Activated B cell treated with CpG ODN at 0.5 μM for 24 hours (primary cell): ENCODE measurements around the gene CTIF. TPM values are rescaled to one million over a fixed set of nuclear protein-coding genes. Genes with fewer than 3 reads are reported as not detected.

Experiments used
- ATAC-seq: fragments of 200-7000 bp; cut with Tn5 transposase; one replicate; pipeline ENCODE4 v1.10.0; 2021; ENCODE audit warnings: low read depth, mild to moderate bottlenecking, moderate library complexity
- CTCF ChIA-PET: fragments of 350-600 bp; sonication (Branson Sonifier 250); formaldehyde crosslinking; loops from one replicate; lab custom pipeline; 2021; ENCODE audit warnings: antibody characterized with exemption; lab: Charles Lee
- POLR2A ChIA-PET: fragments of 350-600 bp; sonication (Branson Sonifier 250); formaldehyde crosslinking; loops from one replicate; lab custom pipeline; 2021; ENCODE audit warnings: antibody characterized with exemption; lab: Charles Lee
- DNase-seq: peaks from one replicate; pipeline ENCODE4 v3.0.0; 2022
- H3K27ac Mint-ChIP-seq: one replicate; pipeline ENCODE4 v1.8.0; 2020; ENCODE audit warnings: mixed read lengths
- H3K27me3 Mint-ChIP-seq: one replicate; pipeline ENCODE4 v1.8.0; 2021; ENCODE audit warnings: mixed read lengths
- H3K36me3 Mint-ChIP-seq: one replicate; pipeline ENCODE4 v1.8.0; 2021; ENCODE audit warnings: low read depth, mixed read lengths
- H3K4me1 Mint-ChIP-seq: one replicate; pipeline ENCODE4 v1.8.0; 2021; ENCODE audit warnings: mixed read lengths
- H3K4me3 Mint-ChIP-seq: one replicate; pipeline ENCODE4 v1.8.0; 2020; ENCODE audit warnings: mild to moderate bottlenecking, mixed read lengths
- H3K9me3 Mint-ChIP-seq: one replicate; pipeline ENCODE4 v1.8.0; 2020; ENCODE audit warnings: mixed read lengths
- intact Hi-C: fragments of 100-400 bp; cut with micrococcal nuclease; formaldehyde crosslinking; loops from one replicate; pipeline ENCODE4 v1.15.1; 2024
- total RNA-seq: library from RNA; stranded (reverse); gene quantifications from 2 replicates; pipeline ENCODE4 v1.2.3, GENCODE V29; 2022
- TF ChIP-seq, protein P1 (sequence below): fragments of 200-600 bp; IDR thresholded peaks from one replicate; pipeline ENCODE4 v1.8.0; 2022; ENCODE audit warnings: antibody characterized with exemption, mild to moderate bottlenecking

Gene CTIF
- total RNA-seq, 1 donor from 2014 or later: 9.3 TPM

DNA sequence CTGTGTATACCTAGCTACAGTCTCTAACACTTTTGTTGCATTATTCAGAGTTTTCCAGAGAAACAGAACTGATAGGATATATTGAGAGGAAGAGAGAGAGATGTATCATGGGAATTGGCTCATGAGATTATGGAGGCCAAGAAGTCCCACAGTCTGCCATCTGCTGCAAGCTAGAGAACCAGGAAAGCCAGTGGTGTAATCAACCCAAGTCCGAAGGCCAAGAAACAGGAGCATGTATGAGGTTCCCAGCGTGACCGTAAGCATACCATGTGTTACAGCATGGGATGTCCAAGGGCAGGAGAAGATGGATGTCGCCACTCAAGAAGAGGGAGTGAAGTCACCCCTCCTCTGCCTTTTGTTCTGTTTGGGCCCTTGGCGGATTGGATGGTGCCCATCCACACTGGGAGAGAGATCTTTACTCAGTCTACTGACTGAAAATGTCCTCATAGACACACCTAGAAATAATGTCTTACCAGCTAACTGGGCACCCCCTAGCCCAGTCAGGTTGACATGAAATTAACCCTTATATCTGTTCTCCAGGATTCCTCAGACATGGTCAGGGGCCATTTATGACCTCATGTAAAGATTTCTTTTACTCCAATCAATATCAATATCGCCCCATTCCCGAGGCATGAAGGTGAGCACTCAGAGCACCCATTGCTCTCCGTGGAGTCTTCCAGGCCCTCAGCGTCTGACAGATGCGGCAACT, 179.6 kb downstream of the CTIF start:
- peaks cover 4% of the 10 kb centered on the region for H3K9me3 Mint-ChIP-seq
- H3K27ac Mint-ChIP-seq: no peak overlapping the region
- DNase-seq (no peak), ATAC-seq (no peak)
- ChIA-PET POLR2A (no interaction called here), CTCF (no interaction called here)
- H3K27me3 Mint-ChIP-seq: no peaks in the 10 kb centered on the region
- H3K36me3 Mint-ChIP-seq: peaks cover 4% of the 10 kb centered on the region
- H3K4me3 Mint-ChIP-seq: no peak overlapping the region
- H3K4me1 Mint-ChIP-seq: peaks cover 10% of the 10 kb centered on the region
- TF ChIP-seq, protein P1, sequence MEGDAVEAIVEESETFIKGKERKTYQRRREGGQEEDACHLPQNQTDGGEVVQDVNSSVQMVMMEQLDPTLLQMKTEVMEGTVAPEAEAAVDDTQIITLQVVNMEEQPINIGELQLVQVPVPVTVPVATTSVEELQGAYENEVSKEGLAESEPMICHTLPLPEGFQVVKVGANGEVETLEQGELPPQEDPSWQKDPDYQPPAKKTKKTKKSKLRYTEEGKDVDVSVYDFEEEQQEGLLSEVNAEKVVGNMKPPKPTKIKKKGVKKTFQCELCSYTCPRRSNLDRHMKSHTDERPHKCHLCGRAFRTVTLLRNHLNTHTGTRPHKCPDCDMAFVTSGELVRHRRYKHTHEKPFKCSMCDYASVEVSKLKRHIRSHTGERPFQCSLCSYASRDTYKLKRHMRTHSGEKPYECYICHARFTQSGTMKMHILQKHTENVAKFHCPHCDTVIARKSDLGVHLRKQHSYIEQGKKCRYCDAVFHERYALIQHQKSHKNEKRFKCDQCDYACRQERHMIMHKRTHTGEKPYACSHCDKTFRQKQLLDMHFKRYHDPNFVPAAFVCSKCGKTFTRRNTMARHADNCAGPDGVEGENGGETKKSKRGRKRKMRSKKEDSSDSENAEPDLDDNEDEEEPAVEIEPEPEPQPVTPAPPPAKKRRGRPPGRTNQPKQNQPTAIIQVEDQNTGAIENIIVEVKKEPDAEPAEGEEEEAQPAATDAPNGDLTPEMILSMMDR: no peak
- intact Hi-C loops: no loop called here

DNA sequence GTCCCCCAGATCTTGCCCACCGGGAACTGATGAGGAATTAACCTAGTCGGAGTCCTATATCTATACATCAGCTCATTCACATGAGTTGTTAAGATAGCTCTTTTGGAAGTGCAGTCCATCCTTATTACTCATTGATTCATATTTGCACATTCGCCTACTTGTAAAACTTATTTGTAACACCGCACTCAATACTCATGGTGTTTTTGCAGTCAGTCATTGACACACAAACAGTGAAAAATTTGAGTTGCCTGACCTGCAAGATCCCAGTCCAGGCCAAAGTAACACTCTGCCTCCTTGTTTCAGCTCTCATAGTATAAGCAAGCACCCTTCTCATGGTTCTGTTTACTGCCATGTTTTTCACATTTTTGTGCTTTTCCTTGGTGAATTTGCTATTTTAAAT, 180.6 kb downstream of the CTIF start:
- DNase-seq (no peak), ATAC-seq (no peak)
- peaks cover 4% of the 10 kb centered on the region for H3K9me3 Mint-ChIP-seq
- ChIA-PET CTCF (no interaction called here), POLR2A (no interaction called here)
- H3K4me1 Mint-ChIP-seq: peaks cover 10% of the 10 kb centered on the region
- H3K4me3 Mint-ChIP-seq: no peak overlapping the region
- no peaks in the 10 kb centered on the region for H3K27me3 Mint-ChIP-seq
- H3K27ac Mint-ChIP-seq: no peak overlapping the region
- peaks cover 4% of the 10 kb centered on the region for H3K36me3 Mint-ChIP-seq
- intact Hi-C loops: no loop called here
- TF ChIP-seq, protein P1: no peak

DNA sequence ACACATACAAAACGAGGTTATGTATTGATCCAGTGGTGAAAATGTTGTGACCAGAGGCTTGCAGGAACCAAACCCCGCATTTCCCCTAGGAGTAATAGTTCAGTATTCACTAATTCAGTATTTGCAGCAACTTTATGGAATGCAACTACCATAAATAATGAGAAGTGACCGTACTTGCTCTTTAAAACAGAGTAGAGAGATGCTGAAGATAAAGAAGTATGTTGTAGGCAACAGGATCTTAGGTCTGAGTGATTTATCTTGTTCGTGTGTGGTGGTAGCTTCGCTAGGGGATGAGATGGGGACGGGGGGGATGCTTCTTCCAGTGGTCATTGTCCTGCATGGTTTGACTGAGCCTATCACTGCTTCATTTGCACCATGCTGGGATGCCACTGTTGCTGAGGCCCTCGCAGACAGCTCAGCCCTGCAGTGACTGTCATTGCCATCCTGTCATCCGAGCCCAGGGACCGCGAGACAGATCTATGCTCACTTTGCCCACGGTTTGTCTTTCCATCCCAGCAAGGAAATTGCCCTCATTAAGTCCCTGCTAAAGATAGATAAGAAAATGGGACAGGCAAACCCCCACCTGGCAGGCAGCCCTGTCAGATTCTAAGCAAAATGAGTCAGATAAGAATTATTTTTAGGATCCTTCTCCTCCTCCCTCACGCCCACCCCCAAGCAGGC, 181.3 kb downstream of the CTIF start:
- H3K27ac Mint-ChIP-seq: no peak overlapping the region
- peaks cover 10% of the 10 kb centered on the region for H3K4me1 Mint-ChIP-seq
- ChIA-PET POLR2A (no interaction called here), CTCF (no interaction called here)
- H3K27me3 Mint-ChIP-seq: no peaks in the 10 kb centered on the region
- H3K9me3 Mint-ChIP-seq: peaks cover 4% of the 10 kb centered on the region
- intact Hi-C loops: no loop called here
- DNase-seq (no peak), ATAC-seq (no peak)
- TF ChIP-seq, protein P1: no peak
- no peak overlapping the region for H3K4me3 Mint-ChIP-seq
- H3K36me3 Mint-ChIP-seq: peaks cover 4% of the 10 kb centered on the region

DNA sequence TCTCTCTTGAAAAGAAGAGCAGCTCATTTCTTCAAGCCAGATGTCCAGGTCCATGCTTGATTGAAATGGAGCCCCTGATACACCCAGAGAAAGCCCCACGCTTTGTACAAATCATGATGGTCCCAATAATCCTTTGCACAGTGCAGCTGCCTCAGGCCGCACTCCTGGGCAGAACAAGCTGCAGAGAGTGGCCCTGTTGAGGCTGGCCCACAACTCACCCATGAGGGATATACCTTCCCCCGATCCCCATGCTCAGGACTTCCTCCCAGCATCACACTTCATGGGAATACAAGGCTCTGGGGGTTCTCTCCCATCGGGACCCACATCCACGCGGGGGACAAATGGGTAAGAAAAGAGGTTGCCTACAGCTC, 181.8 kb downstream of the CTIF start:
- POLR2A ChIA-PET: no interaction called here
- no peak overlapping the region for H3K27ac Mint-ChIP-seq
- CTCF ChIA-PET: no interaction called here

DNA sequence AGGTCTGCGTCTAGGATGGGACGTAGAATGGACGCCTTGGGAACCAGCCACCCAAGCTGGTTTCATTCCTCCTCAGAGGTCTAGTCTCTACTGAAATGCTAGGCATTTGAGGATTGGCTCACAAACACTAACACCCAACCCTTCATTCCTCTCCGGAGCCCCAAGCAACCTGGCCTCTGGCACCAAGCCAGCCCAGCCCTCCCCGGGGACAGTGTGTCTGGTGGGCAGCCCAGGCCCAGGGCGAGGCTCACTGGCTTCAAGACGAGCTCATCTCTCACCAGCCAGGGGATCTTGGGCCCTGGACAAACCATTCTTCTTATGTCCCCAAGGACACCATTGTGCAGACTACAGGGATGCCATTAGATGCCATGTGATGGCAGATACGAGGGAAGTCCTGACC, 182.5 kb downstream of the CTIF start:
- no peaks in the 10 kb centered on the region for H3K27me3 Mint-ChIP-seq
- ChIA-PET POLR2A (no interaction called here), CTCF (no interaction called here)
- peaks cover 4% of the 10 kb centered on the region for H3K36me3 Mint-ChIP-seq
- DNase-seq: no peak
- H3K4me1 Mint-ChIP-seq: no peaks in the 10 kb centered on the region
- intact Hi-C loops: no loop called here
- no peak overlapping the region for H3K27ac Mint-ChIP-seq
- ATAC-seq: no peak
- peaks cover 4% of the 10 kb centered on the region for H3K9me3 Mint-ChIP-seq
- TF ChIP-seq, protein P1: no peak
- no peak overlapping the region for H3K4me3 Mint-ChIP-seq

More for the DNA sequence above, 181.8 kb downstream of the CTIF start:
- ATAC-seq (no peak), DNase-seq (no peak)
- H3K36me3 Mint-ChIP-seq: peaks cover 4% of the 10 kb centered on the region
- peaks cover 4% of the 10 kb centered on the region for H3K9me3 Mint-ChIP-seq
- peaks cover 5% of the 10 kb centered on the region for H3K4me1 Mint-ChIP-seq
- no peak overlapping the region for H3K4me3 Mint-ChIP-seq
- H3K27me3 Mint-ChIP-seq: no peaks in the 10 kb centered on the region
- intact Hi-C loops: no loop called here
- TF ChIP-seq, protein P1: no peak
